Upper lobe of left lung (tissue), 6 donors: ENCODE results near the gene TREH. TPM values are rescaled to one million over a fixed set of nuclear protein-coding genes. Genes with fewer than 3 reads are reported as not detected.

ENCODE experiments used
- ATAC-seq, 2 donors: fragments of 200-7000 bp; cut with Tn5 transposase; one replicate each; pipeline ENCODE4 v1.9.1; 2022; ENCODE audit warnings: mild to moderate bottlenecking in 2 of 2, moderate library complexity in 2 of 2; ENCODE audit not compliant: low FRiP score in 2 of 2
- DNase-seq, 2 donors: peaks; one replicate each; pipeline ENCODE4 v3.0.0-alpha.2; 2019 to 2020
- H3K27ac ChIP-seq, 4 donors: fragments of 200-600 bp; sonication (generic); one replicate each; pipeline ENCODE4 v1.5.1; 2016 to 2019
- H3K27me3 ChIP-seq, 4 donors: fragments of 200-600 bp; sonication (generic); one replicate each; pipeline ENCODE4 v1.5.1; 2017 to 2019
- H3K36me3 ChIP-seq, 4 donors: fragments of 200-600 bp; sonication (generic); one replicate each; pipeline ENCODE4 v1.5.1; 2016 to 2019
- H3K4me1 ChIP-seq, 4 donors: fragments of 200-600 bp; sonication (generic); one replicate each; pipeline ENCODE4 v1.5.1; 2018 to 2019
- H3K4me3 ChIP-seq, 4 donors: fragments of 200-600 bp; sonication (generic); one replicate each; pipeline ENCODE4 v1.5.1; 2017 to 2019; ENCODE audit warnings: mild to moderate bottlenecking in 2 of 4, moderate library complexity in 1 of 4
- H3K9me3 ChIP-seq, 4 donors: fragments of 200-600 bp; sonication (generic); one replicate each; pipeline ENCODE4 v1.5.1; 2018 to 2019
- EP300 ChIP-seq, 4 donors: sonication (generic); formaldehyde crosslinking; IDR thresholded peaks; one replicate each; pipeline ENCODE4 v1.5.1; 2017; ENCODE audit warnings: antibody characterized with exemption in 4 of 4, control low read depth in 2 of 4
- POLR2A ChIP-seq, 4 donors: fragments of 450-650 bp; IDR thresholded peaks; one replicate each; pipeline ENCODE4 v1.5.1; 2016 to 2017; ENCODE audit warnings: antibody characterized with exemption in 4 of 4, mild to moderate bottlenecking in 2 of 4
- POLR2AphosphoS5 ChIP-seq, 2 donors: sonication (generic); formaldehyde crosslinking; IDR thresholded peaks; one replicate each; pipeline ENCODE4 v1.5.1; 2017; ENCODE audit warnings: antibody characterized with exemption in 2 of 2
- WGBS, 2 donors: methylation state at CpG; one replicate each; pipeline ENCODE4 v1.1.5; 2017 to 2018; 5-methylcytosine and 5-hydroxymethylcytosine counted together
- total RNA-seq, 6 donors: library from RNA; depleted of rRNA in 4 of 6; stranded (reverse); fragments of >200 nt in 4 of 6; gene quantifications; one replicate each; pipeline versions ENCODE4 v1.1.0 to v1.2.1, GENCODE V29; 2016 to 2021
- TF ChIP-seq, protein P1 (sequence below), 6 experiments: fragments of 450-650 bp in 4 of 6; fragments of 200-600 bp in 2 of 6; sonication (generic) in 2 of 6; IDR thresholded peaks; one replicate each; pipeline ENCODE4 v1.5.1; 2016 to 2019; ENCODE audit warnings: antibody characterized with exemption in 6 of 6
- donor health status: DM: no; HTN: no; CAD: no; lungs with moderate emphysema.
- donor health status: DM: no; HTN: yes; CAD: no; lungs with severe emphysema.

TREH gene
- total RNA-seq, 6 donors from 2014 or later, result 0.17 to 1.0 (median 0.89) TPM; not detected in 3

GRCh38 chr11:118627566-118627965 lies 51.9 kb downstream of the TREH start:
- WGBS, 2 donors, result 91 to 100% methylated on average over 4 to 10 of the region's 10 CpGs
- DNase-seq, result no peak
- TF ChIP-seq POLR2A (IDR thresholded peaks at IDR 0.05) (no peak), EP300 (IDR thresholded peaks at IDR 0.05) (no peak), POLR2AphosphoS5 (IDR thresholded peaks at IDR 0.05) (no peak)
- TF ChIP-seq, protein P1, sequence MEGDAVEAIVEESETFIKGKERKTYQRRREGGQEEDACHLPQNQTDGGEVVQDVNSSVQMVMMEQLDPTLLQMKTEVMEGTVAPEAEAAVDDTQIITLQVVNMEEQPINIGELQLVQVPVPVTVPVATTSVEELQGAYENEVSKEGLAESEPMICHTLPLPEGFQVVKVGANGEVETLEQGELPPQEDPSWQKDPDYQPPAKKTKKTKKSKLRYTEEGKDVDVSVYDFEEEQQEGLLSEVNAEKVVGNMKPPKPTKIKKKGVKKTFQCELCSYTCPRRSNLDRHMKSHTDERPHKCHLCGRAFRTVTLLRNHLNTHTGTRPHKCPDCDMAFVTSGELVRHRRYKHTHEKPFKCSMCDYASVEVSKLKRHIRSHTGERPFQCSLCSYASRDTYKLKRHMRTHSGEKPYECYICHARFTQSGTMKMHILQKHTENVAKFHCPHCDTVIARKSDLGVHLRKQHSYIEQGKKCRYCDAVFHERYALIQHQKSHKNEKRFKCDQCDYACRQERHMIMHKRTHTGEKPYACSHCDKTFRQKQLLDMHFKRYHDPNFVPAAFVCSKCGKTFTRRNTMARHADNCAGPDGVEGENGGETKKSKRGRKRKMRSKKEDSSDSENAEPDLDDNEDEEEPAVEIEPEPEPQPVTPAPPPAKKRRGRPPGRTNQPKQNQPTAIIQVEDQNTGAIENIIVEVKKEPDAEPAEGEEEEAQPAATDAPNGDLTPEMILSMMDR (IDR thresholded peaks at IDR 0.05), result no peak
- peaks cover 0 to 76% (median 44%) of the 10 kb centered on the region in 4 donors for H3K36me3 ChIP-seq
- H3K9me3 ChIP-seq, result no peaks in the 10 kb centered on the region
- no peak for ATAC-seq
- H3K27me3 ChIP-seq, result no peaks in the 10 kb centered on the region
- no peak overlapping the region for H3K4me3 ChIP-seq
- peaks cover 36 to 60% (median 51%) of the 10 kb centered on the region in 4 donors for H3K4me1 ChIP-seq
- H3K27ac ChIP-seq, result peak overlapping the region in 1 of 4 donors; percentile 14

- ATAC-seq, result no peak
- TF ChIP-seq POLR2A (IDR thresholded peaks at IDR 0.05), result no peak
- TF ChIP-seq POLR2AphosphoS5 (IDR thresholded peaks at IDR 0.05), result no peak
- TF ChIP-seq, protein P1 (IDR thresholded peaks at IDR 0.05), result no peak
- no peak for TF ChIP-seq EP300 (IDR thresholded peaks at IDR 0.05)
- 85 to 93% methylated on average over 2 of the region's 2 CpGs for WGBS, 2 donors
- DNase-seq, result no peak
- Histone ChIP-seq H3K36me3 (peaks cover 0 to 60% (median 34%) of the 10 kb centered on the region in 4 donors), H3K9me3 (no peaks in the 10 kb centered on the region), H3K4me1 (peaks cover 43 to 72% (median 61%) of the 10 kb centered on the region in 4 donors), H3K27me3 (no peaks in the 10 kb centered on the region), H3K4me3 (no peak overlapping the region), H3K27ac (peak overlapping the region in 1 of 4 donors; percentile 24)
These were observed 53.5 kb downstream of the TREH start for GRCh38 chr11:118625976-118626375.

DNA sequence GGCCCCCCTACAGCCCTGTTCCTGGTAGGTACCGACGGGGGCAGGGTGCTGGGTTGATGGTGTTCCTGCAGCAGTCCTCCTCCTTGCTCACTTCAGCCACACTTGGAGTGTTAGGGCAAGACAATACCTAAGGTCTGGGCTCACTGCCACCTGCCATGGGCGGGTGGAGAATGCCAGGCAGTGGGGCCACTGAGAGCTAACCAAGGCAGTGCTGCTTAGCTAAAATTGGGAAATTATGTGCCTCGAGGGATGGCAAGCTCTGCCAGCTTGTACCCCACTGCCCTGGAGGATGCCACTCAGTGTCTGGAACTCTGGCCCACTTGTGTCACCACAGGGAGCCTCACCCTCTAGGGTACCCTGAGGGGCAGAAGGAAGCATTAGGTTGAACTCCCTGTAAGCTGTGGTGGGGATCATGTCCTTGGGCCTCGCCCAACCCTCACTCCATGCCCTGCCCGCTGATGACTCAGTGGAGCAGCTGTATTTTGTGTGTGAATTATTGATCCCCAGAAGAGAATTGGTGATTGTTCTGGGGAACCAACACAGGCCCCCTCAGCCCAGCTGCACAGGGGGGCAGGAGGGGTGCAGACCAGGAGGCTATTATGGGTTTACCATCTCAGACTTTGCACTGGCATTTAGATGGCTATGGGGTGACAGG lies 54.3 kb downstream of the TREH start:
- DNase-seq (peak in 1 of 2 donors; percentile 81), ATAC-seq (peak in 1 of 2 donors; percentile 0)
- Histone ChIP-seq H3K4me1 (peaks cover 43 to 72% (median 61%) of the 10 kb centered on the region in 4 donors), H3K9me3 (no peaks in the 10 kb centered on the region), H3K27ac (peak overlapping the region; percentile 8 to 96 (median 32)), H3K36me3 (peaks cover 0 to 55% (median 30%) of the 10 kb centered on the region in 4 donors), H3K27me3 (no peaks in the 10 kb centered on the region), H3K4me3 (no peak overlapping the region)
- 58 to 60% methylated on average over 3 to 6 of the region's 6 CpGs for WGBS, 2 donors
- TF ChIP-seq POLR2AphosphoS5 (IDR thresholded peaks at IDR 0.05), result no peak
- no peak for TF ChIP-seq EP300 (IDR thresholded peaks at IDR 0.05)
- TF ChIP-seq, protein P1 (IDR thresholded peaks at IDR 0.05), result no peak
- TF ChIP-seq POLR2A (IDR thresholded peaks at IDR 0.05), result no peak

DNA sequence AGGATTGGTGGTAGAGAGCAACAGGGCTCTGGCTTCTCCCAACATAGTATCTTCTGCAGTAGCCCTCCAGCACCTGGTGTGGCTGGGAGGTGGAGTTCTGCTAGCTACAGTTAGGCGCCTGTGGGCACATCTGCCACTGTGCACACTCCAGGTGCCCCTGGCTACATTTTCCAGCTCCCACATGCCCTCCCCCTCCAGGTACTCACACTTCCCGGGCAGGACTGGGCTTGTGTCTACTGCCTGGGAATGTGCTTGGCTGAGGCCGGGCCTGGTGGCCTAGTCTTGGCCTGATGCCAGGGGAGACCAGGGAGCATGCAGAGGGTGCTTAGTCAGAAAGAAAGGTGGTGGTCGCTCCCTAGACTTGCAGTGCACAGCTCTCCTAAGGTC lies 56.2 kb downstream of the TREH start:
- ATAC-seq (no peak), DNase-seq (peak in 1 of 2 donors; percentile 42)
- no peak for TF ChIP-seq POLR2A (IDR thresholded peaks at IDR 0.05)
- TF ChIP-seq, protein P1 (IDR thresholded peaks at IDR 0.05), result no peak
- no peak for TF ChIP-seq EP300 (IDR thresholded peaks at IDR 0.05)
- no peak for TF ChIP-seq POLR2AphosphoS5 (IDR thresholded peaks at IDR 0.05)
- Histone ChIP-seq H3K9me3 (no peaks in the 10 kb centered on the region), H3K36me3 (peaks cover 0 to 37% (median 26%) of the 10 kb centered on the region in 4 donors), H3K27me3 (no peaks in the 10 kb centered on the region), H3K4me3 (no peak overlapping the region), H3K27ac (peak overlapping the region; percentile 82 to 96 (median 92)), H3K4me1 (peaks cover 51 to 71% (median 65%) of the 10 kb centered on the region in 4 donors)
- WGBS, 2 donors, result 50 to 51% methylated on average over 3 to 4 of the region's 4 CpGs
